ENCODE data around the gene ADAM15. TPM values are rescaled to one million over a fixed set of nuclear protein-coding genes. Genes with fewer than 3 reads are reported as not detected.

The ADAM15 gene
- total RNA-seq, 6 experiments from 2014 or later = 16.2 to 33.9 (median 26.4) TPM

GRCh38 chr1:155032886-155033285, 18.2 kb upstream of the ADAM15 start:
- Histone ChIP-seq H3K4me3 (no peak overlapping the region), H3K27ac (no peak overlapping the region), H3K4me1 (no peaks in the 10 kb centered on the region), H3K27me3 (no peaks in the 10 kb centered on the region), H3K9me3 (no peaks in the 10 kb centered on the region), H3K36me3 (no peaks in the 10 kb centered on the region)
- WGBS (ENCODE audit: insufficient coverage, low coverage, low lambda C conversion rate, missing lambda C conversion rate) = 86% methylated on average over 3 of the region's 12 CpGs
- TF ChIP-seq CTCF (IDR thresholded peaks at IDR 0.05) = no peak
- no peak for TF ChIP-seq POLR2A (IDR thresholded peaks at IDR 0.05)
- DNase-seq (no peak), ATAC-seq (no peak)
- intact Hi-C loops (cut with DNase I) = no loop called here

DNA sequence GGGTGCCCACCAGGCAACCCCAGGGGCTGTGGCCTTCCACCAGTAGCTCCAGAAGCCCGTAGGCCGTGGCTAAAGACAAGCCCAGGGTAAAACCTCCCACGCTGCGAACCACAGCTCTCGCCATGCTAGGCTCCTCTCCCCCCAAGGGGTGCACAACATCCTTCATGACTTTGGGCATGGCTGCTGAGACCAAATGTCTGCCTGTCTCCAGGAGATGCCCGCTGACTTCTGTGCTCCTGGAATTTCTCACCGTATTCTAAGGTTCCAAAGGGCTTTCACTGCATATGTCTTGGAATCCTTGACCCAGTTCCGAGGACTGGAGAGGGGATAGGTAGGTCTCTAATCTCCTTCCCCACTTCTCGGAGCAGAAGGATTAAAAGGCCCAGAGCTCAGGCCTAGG, 17.6 kb upstream of the ADAM15 start, which contains the start of the genes DCST1 and DCST2:
Gene DCST1 (plus strand): TSS at position 301 of the 400 bp plus-strand sequence. CDS start 213 bp downstream, outside the sequence.
Gene DCST2 (minus strand): TSS at position 258 of the 400 bp plus-strand sequence. CDS start 80 bp downstream, at position 178.
- ATAC-seq (no peak), DNase-seq (no peak)
- no peaks in the 10 kb centered on the region for H3K27me3 ChIP-seq
- intact Hi-C loops (cut with DNase I) = no loop called here
- no peaks in the 10 kb centered on the region for H3K9me3 ChIP-seq
- H3K4me1 ChIP-seq = peaks cover 0 to 5% (median 2%) of the 10 kb centered on the region in 4 donors
- H3K36me3 ChIP-seq = no peaks in the 10 kb centered on the region
- no peak for TF ChIP-seq CTCF (IDR thresholded peaks at IDR 0.05)
- TF ChIP-seq POLR2A (IDR thresholded peaks at IDR 0.05) = no peak
- no peak within 1 kb of the TSS for H3K27ac ChIP-seq
- 88% methylated on average over 1 of the region's 9 CpGs for WGBS (ENCODE audit: insufficient coverage, low coverage, low lambda C conversion rate, missing lambda C conversion rate)
- no peak within 1 kb of the TSS for H3K4me3 ChIP-seq

DNA sequence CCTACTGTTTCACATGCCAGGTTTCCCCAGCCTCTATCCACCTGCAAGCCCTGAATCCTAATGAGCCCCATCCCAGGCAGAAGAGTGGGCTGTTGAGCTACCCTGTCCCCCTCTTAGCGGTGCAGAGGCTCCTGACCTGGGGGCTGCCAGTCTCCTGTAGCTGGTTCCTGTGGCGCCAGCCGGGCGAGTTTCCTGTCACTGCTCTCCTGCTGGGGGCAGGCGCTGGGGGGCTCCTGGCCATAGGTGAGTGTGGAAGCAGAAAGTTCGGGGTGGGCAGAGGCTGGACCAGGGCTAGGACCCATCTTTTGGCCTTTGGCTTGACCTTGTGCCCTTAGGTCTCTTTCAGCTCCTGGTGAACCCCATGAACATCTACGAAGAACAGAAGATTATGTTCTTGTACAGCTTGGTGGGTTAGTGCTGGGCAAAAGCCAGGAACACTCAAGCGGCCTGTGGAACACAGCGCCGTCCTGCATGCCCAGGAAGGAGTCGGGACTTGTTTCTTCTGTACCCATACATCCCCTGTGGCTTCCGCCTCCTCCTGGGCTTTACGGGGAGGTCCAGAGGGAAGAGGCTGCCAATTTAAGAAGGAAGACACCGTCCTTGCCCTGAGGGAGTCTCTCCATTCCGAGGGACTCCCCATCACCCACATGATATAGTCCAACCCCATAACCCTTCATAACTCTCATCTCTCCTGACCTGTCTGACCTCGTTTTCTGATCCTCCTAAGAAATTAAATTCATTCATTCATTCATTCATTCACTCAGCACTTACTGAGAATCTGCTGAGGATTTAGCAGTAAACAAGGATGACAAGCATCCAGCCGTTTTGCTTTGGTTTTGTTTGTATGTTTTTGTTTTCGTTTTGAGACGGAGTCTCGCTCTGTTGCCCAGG, 16.6 kb upstream of the ADAM15 start:
- no peak overlapping the region for H3K4me3 ChIP-seq
- H3K4me1 ChIP-seq = peaks cover 0 to 13% (median 4%) of the 10 kb centered on the region in 4 donors
- no peaks in the 10 kb centered on the region for H3K36me3 ChIP-seq
- TF ChIP-seq CTCF (IDR thresholded peaks at IDR 0.05) (no peak), POLR2A (IDR thresholded peaks at IDR 0.05) (no peak)
- H3K27ac ChIP-seq = no peak overlapping the region
- no peaks in the 10 kb centered on the region for H3K9me3 ChIP-seq
- ATAC-seq (no peak), DNase-seq (no peak)
- intact Hi-C loops (cut with DNase I) = no loop called here
- H3K27me3 ChIP-seq = no peaks in the 10 kb centered on the region
- 80% methylated on average over 9 of the region's 20 CpGs for WGBS (ENCODE audit: insufficient coverage, low coverage, low lambda C conversion rate, missing lambda C conversion rate)

GRCh38 chr1:155035936-155036335, 15.2 kb upstream of the ADAM15 start:
- H3K4me1 ChIP-seq = peaks cover 0 to 14% (median 4%) of the 10 kb centered on the region in 4 donors
- no peaks in the 10 kb centered on the region for H3K9me3 ChIP-seq
- H3K27me3 ChIP-seq = no peaks in the 10 kb centered on the region
- DNase-seq (no peak), ATAC-seq (no peak)
- intact Hi-C loops (cut with DNase I) = no loop called here
- H3K27ac ChIP-seq = no peak overlapping the region
- TF ChIP-seq CTCF (IDR thresholded peaks at IDR 0.05) (no peak), POLR2A (IDR thresholded peaks at IDR 0.05) (no peak)
- H3K4me3 ChIP-seq = no peak overlapping the region
- WGBS (ENCODE audit: insufficient coverage, low coverage, low lambda C conversion rate, missing lambda C conversion rate) = 50% methylated on average over 2 of the region's 2 CpGs
- H3K36me3 ChIP-seq = no peaks in the 10 kb centered on the region

Data from right lobe of liver (tissue), 6 donors.